Sciatic nerve (tissue), 2 donors: ENCODE results near the gene PIP5K1C. TPM values are rescaled to one million over a fixed set of nuclear protein-coding genes. Genes with fewer than 3 reads are reported as not detected.

Source experiments
- ATAC-seq: fragments of 200-7000 bp; cut with Tn5 transposase; one replicate; pipeline ENCODE4 v1.9.1; 2020; ENCODE audit warnings: mild to moderate bottlenecking, moderate library complexity
- DNase-seq: peaks from one replicate; pipeline ENCODE4 v3.0.0-alpha.2; 2020; ENCODE audit warnings: low spot score
- intact Hi-C: fragments of 100-400 bp; cut with DNase I; formaldehyde crosslinking; loops from one replicate; pipeline ENCODE4 v1.14.2; 2022
- total RNA-seq: library from RNA; stranded (reverse); fragmentation: NEBNext Ultra II Directional; extraction: Animal tissue kit (Norgen Biotek cat#: 25700); gene quantifications from one replicate; pipeline ENCODE4 v1.2.1, GENCODE V29; 2021
- donor health status: DM: no; HTN: no; CAD: no.
- donor health status: DM: no; HTN: no; CAD: no.

Gene PIP5K1C
- total RNA-seq, 1 donor from 2014 or later = 46.9 TPM

DNA sequence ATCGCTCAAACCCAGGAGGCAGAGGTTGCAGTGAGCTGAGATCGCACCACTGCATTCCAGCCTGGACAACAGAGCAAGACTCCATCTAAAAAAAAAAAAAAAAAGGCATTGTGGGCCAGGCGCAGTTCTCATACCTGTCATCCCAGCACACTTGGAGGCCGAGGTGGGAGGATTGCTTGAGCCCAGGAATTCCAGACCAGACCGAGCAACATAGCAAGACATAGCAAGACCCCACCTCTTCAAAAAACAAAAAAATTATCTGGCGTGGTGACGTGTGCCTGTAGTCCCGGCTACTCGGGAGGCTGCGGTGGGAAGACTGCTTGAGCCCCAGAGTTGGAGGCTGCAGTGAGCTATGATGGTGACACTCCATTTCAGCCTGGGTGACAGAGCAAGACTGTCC, 18.0 kb downstream of the PIP5K1C start:
- intact Hi-C loops = no loop called here
- DNase-seq (no peak), ATAC-seq (no peak)

DNA sequence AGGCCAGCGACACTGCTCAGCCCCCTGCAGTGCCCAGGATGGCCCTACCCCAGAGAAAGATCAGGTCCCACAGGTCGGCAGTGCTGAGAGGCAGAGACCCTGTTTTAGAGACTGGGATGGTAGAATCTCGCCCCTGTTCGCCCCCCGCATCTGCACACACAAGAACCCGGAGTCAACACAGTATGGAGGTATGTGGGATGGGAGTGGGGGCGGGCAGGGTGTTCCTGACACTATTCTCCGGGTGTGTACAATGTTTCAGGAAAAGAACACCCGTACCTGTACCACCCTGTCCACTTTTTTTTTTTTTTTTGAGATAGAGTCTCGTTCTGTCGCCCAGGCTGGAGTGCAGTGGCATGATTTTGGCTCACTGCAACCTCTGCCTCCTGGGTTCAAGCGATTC, 19.3 kb downstream of the PIP5K1C start:
- DNase-seq = no peak
- no peak for ATAC-seq
- intact Hi-C loops = no loop called here

DNA sequence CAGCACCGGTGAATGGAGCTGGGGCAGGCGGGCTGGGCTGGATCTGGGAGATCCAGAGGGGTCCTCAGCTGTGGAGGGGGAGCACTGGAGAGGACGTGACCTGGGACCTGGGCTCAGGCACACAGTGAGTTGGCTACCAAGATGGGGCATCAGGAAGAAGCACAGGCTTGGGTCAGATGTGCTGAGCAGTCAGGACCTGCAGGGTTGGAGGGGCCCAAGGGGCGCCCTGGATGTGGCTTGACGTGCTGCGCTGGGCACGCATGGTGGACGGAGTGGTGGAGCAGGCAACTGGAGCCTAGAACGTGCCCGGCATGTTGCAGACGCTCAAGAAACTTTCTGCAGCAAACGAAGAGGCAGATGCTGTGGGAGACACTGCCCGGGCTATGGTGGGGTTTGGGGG, 20.7 kb downstream of the PIP5K1C start:
- DNase-seq (no peak), ATAC-seq (no peak)
- intact Hi-C loops = no loop called here

DNA sequence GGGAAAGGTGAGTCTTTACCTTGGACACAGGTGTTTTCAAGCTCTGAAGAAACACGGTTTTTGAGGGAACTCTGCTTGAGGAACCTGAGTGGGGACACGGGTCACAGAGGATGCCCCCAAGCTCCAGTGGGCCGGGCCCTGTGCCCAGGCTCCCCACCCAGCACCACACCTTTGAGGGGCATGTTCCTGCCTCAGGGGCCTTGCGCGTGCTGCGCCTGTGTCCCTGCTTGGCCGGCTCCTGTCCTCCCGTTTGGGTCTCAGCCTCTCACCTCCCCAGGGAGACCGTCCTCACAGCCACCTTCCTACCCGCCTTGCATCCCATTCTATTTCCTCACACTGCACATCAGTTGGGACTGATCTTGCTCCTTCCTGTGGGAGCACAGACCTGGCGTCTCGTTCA, 21.1 kb downstream of the PIP5K1C start:
- ATAC-seq (no peak), DNase-seq (no peak)
- intact Hi-C loops = no loop called here

DNA sequence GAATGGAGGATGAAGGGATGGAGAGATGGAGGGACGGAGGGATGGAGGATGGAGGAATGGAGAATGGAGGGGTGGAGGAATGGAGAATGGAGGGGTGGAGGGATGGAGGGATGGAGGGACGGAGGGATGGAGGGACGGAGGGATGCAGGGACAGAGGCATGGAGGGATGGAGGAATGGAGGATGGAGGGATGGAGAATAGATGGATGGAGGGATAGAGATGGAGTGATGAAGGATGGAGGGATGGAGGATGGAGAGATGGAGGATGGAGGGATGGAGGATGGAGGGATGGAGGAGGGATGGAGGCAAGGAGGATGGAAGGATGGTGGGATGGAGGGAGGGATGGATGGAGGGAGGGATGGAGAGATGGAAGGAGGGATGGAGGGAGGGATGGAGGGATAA, 22.1 kb downstream of the PIP5K1C start:
- ATAC-seq = no peak
- no peak for DNase-seq
- intact Hi-C loops = no loop called here

DNA sequence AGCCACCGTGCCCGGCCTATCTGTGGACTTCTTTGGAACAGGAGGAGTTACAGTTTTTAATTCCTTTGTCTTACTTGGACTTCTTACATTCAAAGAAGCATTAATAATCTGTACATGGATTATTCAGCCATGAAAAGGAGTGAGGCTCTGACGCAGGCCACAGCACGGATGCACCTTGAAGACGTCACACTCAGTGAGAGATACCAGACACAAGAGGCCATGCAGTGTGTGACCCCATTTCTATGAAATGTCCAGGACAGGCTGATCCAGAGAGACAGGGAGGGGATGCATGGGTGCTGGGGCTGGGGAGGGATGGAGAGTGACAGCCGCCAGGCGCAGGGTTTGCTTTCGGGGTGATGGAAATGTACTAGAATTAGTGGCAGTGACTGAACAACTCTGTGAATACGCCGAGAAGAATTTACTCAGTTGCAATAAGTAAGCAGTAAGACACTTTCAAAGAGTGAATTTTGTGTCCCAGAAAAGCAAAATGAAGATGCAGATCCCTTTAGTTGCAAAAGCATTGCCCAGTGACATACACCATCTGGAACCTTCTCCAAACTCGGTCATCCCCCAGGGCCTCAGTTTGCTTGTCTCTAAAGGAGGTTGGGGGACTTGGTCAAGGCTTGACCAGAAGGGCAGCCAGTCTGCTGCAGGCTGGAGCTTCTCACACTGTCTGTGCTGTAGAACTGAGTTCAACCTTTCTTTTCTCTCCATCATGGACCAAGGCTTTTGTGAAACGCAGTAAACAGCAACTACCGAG, 25.3 kb downstream of the PIP5K1C start:
- intact Hi-C loops = no loop called here
- DNase-seq = no peak
- ATAC-seq = no peak

DNA sequence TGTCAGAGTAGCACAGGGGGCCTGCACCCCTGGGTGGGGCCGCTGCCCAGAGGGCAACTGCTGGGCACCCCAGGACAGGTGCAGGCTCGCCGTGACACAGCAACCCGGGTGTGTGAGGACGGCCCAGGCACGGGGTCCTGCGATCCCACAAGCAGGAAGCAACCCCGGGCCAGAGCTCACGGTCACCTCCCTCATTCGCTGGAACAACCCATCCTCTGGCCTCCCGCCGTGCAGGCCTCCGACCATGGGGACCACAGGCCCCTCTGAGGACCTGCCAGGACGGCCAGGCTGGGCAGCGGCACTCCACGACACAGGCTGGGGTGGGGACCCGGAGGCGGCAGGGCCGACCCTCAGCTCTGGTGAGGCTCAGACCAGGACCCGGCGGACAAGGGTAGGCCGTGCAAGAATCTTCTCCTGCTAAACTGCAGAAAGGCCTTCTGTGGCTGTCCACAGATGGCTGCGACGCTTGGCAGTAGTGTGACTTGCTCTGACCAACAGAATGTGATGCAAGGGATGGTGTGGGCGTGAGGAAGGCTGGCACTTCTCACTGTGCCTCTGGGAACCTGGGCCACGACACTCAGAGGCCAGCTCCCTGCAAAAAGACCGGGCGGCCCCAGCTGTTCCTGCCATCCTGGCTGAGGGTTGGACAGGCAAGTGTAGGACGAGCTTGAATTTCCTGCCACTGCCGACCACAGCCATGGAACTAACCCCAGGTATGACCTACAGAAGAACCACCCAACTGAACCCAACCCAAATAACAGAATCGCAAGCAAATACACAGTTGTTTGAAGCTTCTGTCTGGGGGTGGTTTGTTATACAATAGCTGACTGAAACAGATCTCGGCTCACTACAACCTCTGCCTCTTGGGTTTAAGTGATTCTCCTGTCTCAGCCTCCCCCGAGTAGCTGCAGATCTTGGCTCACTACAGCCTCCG, 26.5 kb downstream of the PIP5K1C start:
- intact Hi-C loops = no loop called here

DNA sequence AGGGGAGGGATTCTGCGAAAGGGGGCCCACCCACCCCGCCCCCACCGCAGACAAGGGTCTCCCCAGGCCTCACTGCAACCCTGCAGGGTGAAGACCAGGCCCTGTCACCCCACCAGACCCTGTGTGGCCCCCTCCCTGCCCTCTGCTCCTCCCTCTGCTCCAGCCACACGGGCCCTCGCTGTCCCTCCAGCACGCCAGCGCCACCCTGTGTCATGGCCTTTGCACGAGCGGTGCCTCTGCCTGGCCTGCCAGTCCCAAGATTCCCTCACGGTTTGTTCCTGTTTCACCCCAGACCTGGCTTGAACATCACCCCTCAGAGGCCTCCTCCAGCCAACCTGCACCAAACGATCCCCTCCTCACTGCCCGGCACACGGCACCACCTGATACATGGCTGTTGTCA, 27.3 kb downstream of the PIP5K1C start:
- ATAC-seq (no peak), DNase-seq (no peak)
- intact Hi-C loops = no loop called here

More for the DNA sequence above, 26.5 kb downstream of the PIP5K1C start:
- ATAC-seq (no peak), DNase-seq (no peak)

DNA sequence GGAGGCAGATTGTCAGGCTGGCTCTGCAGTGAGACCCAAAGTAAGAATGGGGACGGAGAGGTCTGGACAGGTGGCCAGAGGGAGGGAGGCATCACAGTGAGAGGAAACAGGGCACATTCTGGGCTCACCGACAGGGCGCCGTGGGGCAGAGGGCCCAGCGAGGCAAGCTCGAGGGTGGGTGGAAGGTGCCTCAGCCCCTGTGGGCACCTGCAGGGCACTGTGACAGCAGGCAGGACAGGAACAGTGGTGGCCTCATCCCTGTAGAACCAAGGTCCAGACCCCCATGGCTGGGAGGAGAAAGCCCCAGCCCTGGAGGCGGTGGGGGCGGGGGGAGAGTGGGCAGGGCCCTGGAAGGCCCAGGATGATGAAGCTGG, 27.7 kb downstream of the PIP5K1C start:
- DNase-seq (no peak), ATAC-seq (no peak)
- intact Hi-C loops = no loop called here

DNA sequence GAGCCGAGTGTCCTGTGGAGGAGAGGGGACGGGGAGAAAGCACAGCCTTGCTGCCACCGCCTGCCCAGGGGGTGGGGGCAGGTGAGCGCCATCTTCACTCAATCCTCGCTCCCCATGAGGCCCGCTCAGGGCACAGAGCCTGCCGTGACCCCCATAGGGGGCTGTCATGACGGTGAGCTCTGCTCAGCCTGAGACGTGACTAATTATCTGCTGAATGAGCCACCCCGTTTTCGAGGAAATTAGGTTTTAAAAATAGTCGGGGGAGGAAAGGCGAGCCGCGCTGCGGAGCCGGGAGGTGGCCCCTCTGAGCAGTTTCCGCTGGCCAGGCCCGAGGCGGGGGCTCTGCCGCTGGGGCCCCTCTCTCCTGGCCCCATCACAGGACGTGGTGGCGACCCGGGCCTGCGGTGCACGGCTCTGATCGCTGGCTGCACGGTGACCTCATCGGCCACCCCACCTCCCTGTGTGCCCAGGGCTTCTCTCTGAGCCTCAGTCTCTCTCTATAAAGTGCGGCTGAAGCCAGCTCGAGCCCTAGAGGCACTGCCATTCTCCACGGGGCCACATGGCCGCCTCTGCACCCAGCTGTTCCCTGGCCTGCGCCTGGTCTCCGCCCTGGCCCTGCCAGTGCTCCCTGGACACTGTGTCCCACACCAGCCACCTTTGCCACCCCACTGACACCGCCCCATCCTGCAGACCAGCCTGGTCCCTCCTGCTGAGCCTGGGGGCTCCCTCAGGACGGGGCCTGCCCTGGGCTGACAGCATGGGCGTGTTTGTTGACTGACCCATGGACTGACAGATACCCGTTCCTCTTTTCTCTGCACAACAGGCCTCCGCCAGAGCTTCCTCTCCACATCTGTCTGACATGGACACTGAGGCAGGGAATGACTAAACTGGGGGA, 28.3 kb downstream of the PIP5K1C start:
- intact Hi-C loops = no loop called here
- DNase-seq (no peak), ATAC-seq (no peak)

DNA sequence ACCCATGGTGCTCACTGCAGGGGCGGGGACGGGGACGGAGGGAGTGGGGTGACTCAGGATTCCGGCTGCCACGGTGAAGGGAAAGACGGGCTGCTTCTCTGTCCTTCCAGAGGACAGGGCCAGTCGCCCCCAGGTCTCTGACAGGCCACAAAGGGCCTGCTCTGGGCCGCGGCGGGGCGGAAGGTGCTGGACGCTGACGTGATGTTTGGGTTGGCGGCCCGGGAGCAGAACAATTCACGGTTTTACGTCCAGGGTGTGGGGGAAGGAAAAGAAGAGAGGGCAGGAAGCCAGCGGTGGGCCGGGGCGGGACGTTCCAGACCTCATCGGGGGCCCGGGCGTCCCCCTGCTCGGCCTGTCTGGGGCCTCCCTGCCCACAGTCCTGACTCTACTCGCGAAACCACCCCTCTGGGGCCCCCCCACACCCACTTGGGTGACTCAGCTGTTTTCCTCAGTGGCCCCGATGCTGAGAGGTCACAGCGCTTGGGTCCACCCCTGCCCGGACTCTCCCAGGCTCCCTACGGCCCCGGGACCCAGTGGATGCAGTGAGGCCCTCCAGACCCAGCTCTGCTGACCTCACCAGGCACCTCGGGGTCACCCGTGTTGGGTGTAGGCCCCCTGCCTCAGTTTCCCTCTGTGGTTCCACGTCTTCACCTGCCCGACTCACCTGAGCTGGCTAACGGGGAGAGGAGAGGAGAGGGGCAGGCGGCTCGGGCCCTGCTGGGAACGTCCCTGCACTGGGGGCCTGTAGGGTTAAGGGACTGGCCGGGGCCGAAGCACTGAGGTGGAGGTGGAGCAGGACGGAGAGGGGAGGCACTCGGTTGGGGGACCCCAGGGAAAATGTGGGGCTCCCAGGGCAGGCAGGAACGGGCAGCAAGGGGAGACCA, 29.2 kb downstream of the PIP5K1C start:
- ATAC-seq (peak; percentile 81), DNase-seq (peak; percentile 88)
- intact Hi-C loops = no loop called here

DNA sequence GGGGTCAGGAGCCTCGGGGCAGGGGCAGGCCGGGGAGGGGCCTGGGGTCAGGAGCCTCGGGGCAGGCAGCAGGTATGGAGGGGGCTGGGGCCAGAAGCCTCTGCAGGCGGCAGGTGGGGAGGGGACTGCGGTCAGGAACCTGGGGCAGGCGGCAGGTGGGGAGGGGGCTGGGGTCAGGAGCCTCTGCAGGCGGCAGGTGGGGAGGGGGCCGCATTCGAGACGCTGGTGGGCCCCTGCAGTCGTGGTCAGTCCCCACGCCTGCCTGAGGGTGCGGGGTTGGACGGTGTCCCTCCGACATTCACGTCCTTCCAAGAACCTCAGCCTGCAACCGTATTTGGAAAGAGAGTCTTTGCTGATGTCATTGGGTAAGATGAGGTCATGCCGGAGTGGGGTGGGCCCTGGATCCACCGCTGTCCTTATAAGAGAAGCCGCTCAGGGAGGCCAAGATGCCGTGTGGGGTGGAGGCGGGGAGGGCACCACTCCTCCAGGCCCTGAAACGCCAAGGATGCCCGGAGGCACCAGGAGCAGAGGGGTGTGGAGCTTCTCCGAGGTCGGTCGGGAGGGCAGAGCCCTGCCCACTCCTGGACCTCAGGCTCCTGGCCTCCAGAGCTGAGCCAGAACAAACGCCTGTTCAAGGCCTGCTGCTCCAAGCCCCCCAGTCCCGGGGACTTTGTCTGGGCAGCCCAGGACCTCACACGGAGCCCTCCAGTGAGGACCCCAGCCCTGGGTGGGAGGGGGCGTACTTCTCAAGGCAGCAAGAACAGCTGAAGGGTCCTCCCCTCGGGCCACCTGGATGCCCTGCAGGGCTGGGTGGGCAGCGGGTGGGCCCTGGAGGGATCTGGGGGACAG, 30.1 kb downstream of the PIP5K1C start:
- DNase-seq (peak; percentile 88), ATAC-seq (peak; percentile 89)
- intact Hi-C loops = no loop called here

DNA sequence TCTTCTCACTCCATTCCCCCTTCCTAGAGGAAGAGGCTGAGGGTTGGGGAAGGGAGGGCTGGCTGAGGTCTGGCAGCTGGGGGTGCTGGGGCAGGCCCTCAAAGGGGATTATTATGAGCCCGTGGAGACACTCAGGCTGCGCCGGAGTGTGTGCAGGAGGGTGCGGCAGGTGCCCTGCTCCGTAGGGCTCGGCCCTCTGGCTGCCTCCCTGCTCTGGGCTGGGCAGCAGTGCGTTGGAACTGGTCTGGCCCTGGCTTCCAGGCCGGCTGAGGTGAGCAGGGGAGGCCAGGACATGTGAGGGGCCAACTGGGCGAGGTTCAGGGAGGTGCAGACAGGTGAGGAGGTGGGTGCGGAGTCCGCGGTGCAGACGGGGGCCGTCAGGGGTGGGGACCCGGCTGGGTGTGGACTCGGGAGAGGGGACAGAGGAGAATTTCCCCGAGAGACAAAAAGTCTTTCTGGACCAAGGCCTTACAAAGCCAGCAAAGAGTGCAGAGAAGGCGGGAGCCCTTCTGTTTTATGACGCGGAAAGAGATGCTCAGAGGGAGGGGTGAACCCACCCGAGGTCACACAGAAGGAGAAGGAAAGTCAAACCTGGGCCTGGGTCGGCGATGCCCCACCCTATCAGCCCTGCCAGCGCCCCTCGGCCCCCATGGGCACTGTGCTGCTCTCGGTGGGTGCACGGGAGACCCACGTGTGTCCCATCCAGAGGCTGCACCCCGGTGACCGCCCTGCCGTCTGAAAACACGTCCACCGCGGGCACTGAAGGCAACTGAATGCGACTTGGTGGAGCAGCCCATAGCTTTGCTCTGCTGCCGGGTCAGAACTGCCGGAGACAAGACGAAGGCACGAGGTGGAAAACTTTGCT, 31.0 kb downstream of the PIP5K1C start:
- intact Hi-C loops = no loop called here
- DNase-seq (no peak), ATAC-seq (no peak)

DNA sequence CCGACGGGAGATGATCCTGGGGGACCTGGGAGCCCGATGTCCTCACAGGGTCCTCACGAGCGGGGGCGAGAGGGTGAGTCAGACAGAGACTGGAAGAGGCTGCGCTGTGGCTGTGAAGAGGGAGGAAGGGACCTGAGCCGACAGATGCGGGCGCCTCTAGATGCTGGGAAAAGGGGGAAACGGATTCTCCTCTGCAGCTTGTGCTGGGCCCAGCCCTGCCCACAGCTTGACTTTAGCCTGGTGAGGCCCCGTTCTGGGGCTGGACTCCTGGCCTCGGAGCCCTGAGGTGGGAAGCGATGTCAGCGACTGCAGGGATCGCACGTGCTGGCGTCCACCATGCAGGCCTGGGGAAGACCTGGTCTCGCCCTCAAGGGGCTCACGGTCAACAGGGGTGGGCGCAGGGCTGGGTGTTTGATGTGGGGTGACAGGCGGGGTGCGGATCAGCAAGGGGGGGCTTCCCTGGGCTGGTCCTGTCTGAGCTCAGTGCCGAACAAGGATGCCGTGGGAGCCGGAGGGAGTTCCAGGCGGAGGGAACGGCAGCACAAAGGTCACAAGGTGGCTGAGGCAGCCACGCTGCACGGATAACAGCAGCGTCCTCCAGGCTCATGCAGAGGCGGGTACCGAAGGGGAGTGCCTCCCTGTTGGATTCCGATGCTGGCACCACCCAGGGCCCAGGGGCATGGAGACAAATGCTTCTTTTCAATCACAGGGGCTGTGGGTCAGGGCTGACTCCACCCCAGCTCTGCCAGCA, 31.8 kb downstream of the PIP5K1C start:
- intact Hi-C loops = no loop called here
- ATAC-seq = no peak
- DNase-seq = no peak

DNA sequence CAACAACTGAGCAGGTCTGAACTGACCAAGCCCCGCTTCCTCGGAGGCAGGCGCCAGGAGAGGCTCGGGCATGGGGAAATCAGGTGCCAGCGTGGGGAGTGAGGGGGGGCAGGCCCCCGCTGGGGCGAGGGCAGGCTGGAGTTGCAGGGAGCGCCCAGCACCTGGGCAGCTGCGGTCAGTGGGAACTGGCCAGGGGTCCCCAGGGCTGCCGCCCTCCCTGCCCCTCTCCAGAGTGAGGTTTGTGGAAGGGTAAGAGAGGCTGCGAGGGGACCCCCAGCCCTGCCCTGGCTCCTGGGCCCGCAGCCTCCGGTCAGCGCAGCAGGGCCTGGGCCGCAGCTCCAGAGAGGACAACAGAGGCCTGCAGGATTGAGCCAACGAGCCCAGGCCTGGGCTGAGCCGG, 32.5 kb downstream of the PIP5K1C start:
- intact Hi-C loops = loop anchor here (2.0 kb wide), 1 partner anchor 31 kb away; no protein-coding TSS in a partner anchor
- ATAC-seq (no peak), DNase-seq (no peak)
